WTC11 (cell line): ENCODE results near the gene POC1A. TPM values are rescaled to one million over a fixed set of nuclear protein-coding genes. Genes with fewer than 3 reads are reported as not detected.

ENCODE experiments used
- ATAC-seq: fragments of 200-7000 bp; cut with Tn5 transposase; 2 replicates; pipeline ENCODE4 v1.10.0; 2021; ENCODE audit warnings: mild to moderate bottlenecking, moderate library complexity
- CTCF ChIA-PET: fragments of 300-600 bp; sonication (Branson Sonifier 250); formaldehyde crosslinking; loops from one replicate; lab custom pipeline; 2021; ENCODE audit warnings: antibody characterized with exemption; lab: Charles Lee
- POLR2A ChIA-PET: fragments of 350-600 bp; sonication (Branson Sonifier 250); formaldehyde crosslinking; loops from one replicate; lab custom pipeline; 2021; ENCODE audit warnings: antibody characterized with exemption; lab: Charles Lee
- DNase-seq: peaks from one replicate; pipeline ENCODE4 v3.0.0; 2021; ENCODE audit warnings: low spot score
- H3K27ac Mint-ChIP-seq: 2 replicates; pipeline ENCODE4 v1.8.0; 2021; ENCODE audit warnings: mixed read lengths
- H3K27me3 Mint-ChIP-seq: 2 replicates; pipeline ENCODE4 v1.8.0; 2021; ENCODE audit warnings: low read depth, mild to moderate bottlenecking, moderate library complexity, mixed read lengths
- H3K36me3 Mint-ChIP-seq: 2 replicates; pipeline ENCODE4 v1.8.0; 2021; ENCODE audit warnings: mixed read lengths
- H3K4me1 Mint-ChIP-seq: 2 replicates; pipeline ENCODE4 v1.8.0; 2022; ENCODE audit warnings: mixed read lengths
- H3K4me3 Mint-ChIP-seq: 2 replicates; pipeline ENCODE4 v1.8.0; 2021; ENCODE audit warnings: mild to moderate bottlenecking, moderate library complexity, mixed read lengths
- H3K9me3 Mint-ChIP-seq: 2 replicates; pipeline ENCODE4 v1.8.0; 2021; ENCODE audit warnings: mixed read lengths
- AR ChIP-seq: fragments of 250-450 bp; sonication (Bioruptor Pico); IDR thresholded peaks from 2 replicates; pipeline ENCODE4 v1.9.0; 2021; ENCODE audit warnings: mild to moderate bottlenecking
- ATF2 ChIP-seq: sonication (generic); formaldehyde crosslinking; IDR thresholded peaks from 2 replicates; pipeline ENCODE4 v1.8.1; 2022; ENCODE audit warnings: low read depth, missing genetic modification reagents, borderline replicate concordance
- ATF6 ChIP-seq: sonication (generic); formaldehyde crosslinking; IDR thresholded peaks from 2 replicates; pipeline ENCODE4 v1.8.1; 2023; ENCODE audit warnings: mild to moderate bottlenecking, missing genetic modification reagents
- CBFB ChIP-seq: sonication (generic); formaldehyde crosslinking; IDR thresholded peaks from 2 replicates; pipeline ENCODE4 v1.8.1; 2022; ENCODE audit warnings: mild to moderate bottlenecking, low read depth, missing genetic modification reagents
- CDX4 ChIP-seq: fragments of 250-450 bp; sonication (Bioruptor Pico); IDR thresholded peaks from 2 replicates; pipeline ENCODE4 v1.9.0; 2021; ENCODE audit warnings: moderate library complexity, mild to moderate bottlenecking, inconsistent platforms, borderline replicate concordance
- E2F1 ChIP-seq: sonication (generic); formaldehyde crosslinking; IDR thresholded peaks from 2 replicates; pipeline ENCODE4 v1.8.0; 2022; ENCODE audit warnings: mild to moderate bottlenecking, missing genetic modification reagents
- E2F4 ChIP-seq: sonication (generic); formaldehyde crosslinking; IDR thresholded peaks from 2 replicates; pipeline ENCODE4 v1.8.1; 2022; ENCODE audit warnings: low read depth, mild to moderate bottlenecking, moderate library complexity, missing genetic modification reagents, borderline replicate concordance
- E2F5 ChIP-seq: sonication (generic); formaldehyde crosslinking; IDR thresholded peaks from 2 replicates; pipeline ENCODE4 v1.8.1; 2022; ENCODE audit warnings: mild to moderate bottlenecking, moderate library complexity, missing genetic modification reagents
- ETV6 ChIP-seq: sonication (generic); formaldehyde crosslinking; IDR thresholded peaks from 2 replicates; pipeline ENCODE4 v1.8.1; 2022; ENCODE audit warnings: mild to moderate bottlenecking, missing genetic modification reagents
- GABPB1 ChIP-seq: sonication (generic); formaldehyde crosslinking; IDR thresholded peaks from 2 replicates; pipeline ENCODE4 v1.8.1; 2023; ENCODE audit warnings: mild to moderate bottlenecking, missing genetic modification reagents
- GTF2I ChIP-seq: fragments of 250-450 bp; sonication (Bioruptor Pico); conservative IDR thresholded peaks from 2 replicates; pipeline ENCODE4 v1.4.0; 2021; ENCODE audit warnings: mild to moderate bottlenecking
- HMGA2 ChIP-seq: fragments of 250-450 bp; sonication (Bioruptor Pico); IDR thresholded peaks from 2 replicates; pipeline ENCODE4 v1.4.0; 2021; ENCODE audit warnings: mild to moderate bottlenecking, moderate library complexity
- KAT7 ChIP-seq: sonication (generic); formaldehyde crosslinking; IDR thresholded peaks from 2 replicates; pipeline ENCODE4 v1.8.1; 2023; ENCODE audit warnings: missing genetic modification reagents, mild to moderate bottlenecking, borderline replicate concordance
- MXD4 ChIP-seq: fragments of 250-450 bp; sonication (Bioruptor Pico); IDR thresholded peaks from 2 replicates; pipeline ENCODE4 v1.8.0; 2021; ENCODE audit warnings: mild to moderate bottlenecking, moderate library complexity, borderline replicate concordance
- NFATC4 ChIP-seq: fragments of 250-450 bp; sonication (Bioruptor Pico); IDR thresholded peaks from 2 replicates; pipeline ENCODE4 v1.9.0; 2021; ENCODE audit warnings: mild to moderate bottlenecking
- OVOL2 ChIP-seq: fragments of 250-450 bp; sonication (Bioruptor Pico); IDR thresholded peaks from 2 replicates; pipeline ENCODE4 v1.9.0; 2021; ENCODE audit warnings: mild to moderate bottlenecking, borderline replicate concordance
- RELA ChIP-seq: sonication (generic); formaldehyde crosslinking; IDR thresholded peaks from 2 replicates; pipeline ENCODE4 v1.8.1; 2022; ENCODE audit warnings: missing genetic modification reagents, mild to moderate bottlenecking, borderline replicate concordance
- SMAD3 ChIP-seq: sonication (generic); formaldehyde crosslinking; IDR thresholded peaks from 2 replicates; pipeline ENCODE4 v1.8.0; 2022; ENCODE audit warnings: missing genetic modification reagents, mild to moderate bottlenecking, borderline replicate concordance
- SMAD4 ChIP-seq: sonication (generic); formaldehyde crosslinking; IDR thresholded peaks from 2 replicates; pipeline ENCODE4 v1.8.0; 2022; ENCODE audit warnings: mild to moderate bottlenecking, missing genetic modification reagents
- SP1 ChIP-seq: sonication (generic); formaldehyde crosslinking; conservative IDR thresholded peaks from 2 replicates; pipeline ENCODE4 v1.8.1; 2022; ENCODE audit warnings: missing genetic modification reagents
- ZNF121 ChIP-seq: sonication (generic); formaldehyde crosslinking; IDR thresholded peaks from 2 replicates; pipeline ENCODE4 v1.8.0; 2023; ENCODE audit warnings: missing genetic modification reagents
- ZNF425 ChIP-seq: fragments of 250-450 bp; sonication (Bioruptor Pico); conservative IDR thresholded peaks from 2 replicates; pipeline ENCODE4 v1.9.0; 2021; ENCODE audit warnings: mild to moderate bottlenecking
- total RNA-seq: library from RNA; stranded (reverse); gene quantifications from 3 replicates; pipeline ENCODE4 v1.2.3, GENCODE V29; 2021

The POC1A gene
- total RNA-seq, 1 experiment from 2014 or later: 31.3 TPM

GRCh38 chr3:52185837-52186236, 31.6 kb upstream of the POC1A start:
- no peaks in the 10 kb centered on the region for H3K27me3 Mint-ChIP-seq
- H3K4me3 Mint-ChIP-seq: no peak overlapping the region
- no peak for ATAC-seq
- no peaks in the 10 kb centered on the region for H3K36me3 Mint-ChIP-seq
- TF ChIP-seq HMGA2 (CRISPR knock-in tag) (no peak), E2F5 (no peak), GTF2I (CRISPR knock-in tag) (no peak), ZNF121 (CRISPR knock-in tag) (no peak), MXD4 (CRISPR knock-in tag) (no peak), SP1 (no peak), ZNF425 (CRISPR knock-in tag) (no peak), SMAD3 (CRISPR knock-in tag) (no peak), ATF6 (no peak), RELA (no peak)
- TF ChIP-seq, all 79 proteins: peak for 0
- H3K9me3 Mint-ChIP-seq: peaks cover 3% of the 10 kb centered on the region; the same call in 1 of the 2 replicates
- H3K4me1 Mint-ChIP-seq: no peaks in the 10 kb centered on the region
- DNase-seq: no peak
- ChIA-PET POLR2A (interaction anchor here (0.6 kb wide), 1 partner anchor 34 kb away, joined by 7 read pairs; no protein-coding TSS in a partner anchor), CTCF (interaction anchor here (0.8 to 1.1 kb wide), 3 partner anchors 9 to 171 kb away, joined by 3 to 4 read pairs (median 3); no protein-coding TSS in a partner anchor)
- H3K27ac Mint-ChIP-seq: no peak overlapping the region

GRCh38 chr3:52185311-52185710, 31.1 kb upstream of the POC1A start:
- H3K27ac Mint-ChIP-seq: no peak overlapping the region
- DNase-seq (no peak), ATAC-seq (no peak)
- peaks cover 3% of the 10 kb centered on the region; the same call in 1 of the 2 replicates for H3K9me3 Mint-ChIP-seq
- H3K27me3 Mint-ChIP-seq: no peaks in the 10 kb centered on the region
- TF ChIP-seq GABPB1 (CRISPR knock-in tag) (no peak), ATF2 (no peak), NFATC4 (CRISPR knock-in tag) (no peak), E2F1 (CRISPR knock-in tag) (no peak), SP1 (no peak), CBFB (CRISPR knock-in tag) (no peak), KAT7 (CRISPR knock-in tag) (no peak), ETV6 (CRISPR knock-in tag) (no peak), MXD4 (CRISPR knock-in tag) (no peak), AR (no peak), SMAD4 (CRISPR knock-in tag) (no peak), OVOL2 (CRISPR knock-in tag) (no peak), CDX4 (CRISPR knock-in tag) (no peak), E2F4 (no peak)
- CTCF ChIA-PET: interaction anchor here (0.8 to 1.1 kb wide), 2 partner anchors 10 to 171 kb away, joined by 3 to 4 read pairs; no protein-coding TSS in a partner anchor
- H3K4me3 Mint-ChIP-seq: no peak overlapping the region
- H3K4me1 Mint-ChIP-seq: peaks cover 2% of the 10 kb centered on the region; the same call in 1 of the 2 replicates
- no peaks in the 10 kb centered on the region for H3K36me3 Mint-ChIP-seq
- POLR2A ChIA-PET: no interaction called here
